ENCODE measurements around the gene CDH4.

DNA sequence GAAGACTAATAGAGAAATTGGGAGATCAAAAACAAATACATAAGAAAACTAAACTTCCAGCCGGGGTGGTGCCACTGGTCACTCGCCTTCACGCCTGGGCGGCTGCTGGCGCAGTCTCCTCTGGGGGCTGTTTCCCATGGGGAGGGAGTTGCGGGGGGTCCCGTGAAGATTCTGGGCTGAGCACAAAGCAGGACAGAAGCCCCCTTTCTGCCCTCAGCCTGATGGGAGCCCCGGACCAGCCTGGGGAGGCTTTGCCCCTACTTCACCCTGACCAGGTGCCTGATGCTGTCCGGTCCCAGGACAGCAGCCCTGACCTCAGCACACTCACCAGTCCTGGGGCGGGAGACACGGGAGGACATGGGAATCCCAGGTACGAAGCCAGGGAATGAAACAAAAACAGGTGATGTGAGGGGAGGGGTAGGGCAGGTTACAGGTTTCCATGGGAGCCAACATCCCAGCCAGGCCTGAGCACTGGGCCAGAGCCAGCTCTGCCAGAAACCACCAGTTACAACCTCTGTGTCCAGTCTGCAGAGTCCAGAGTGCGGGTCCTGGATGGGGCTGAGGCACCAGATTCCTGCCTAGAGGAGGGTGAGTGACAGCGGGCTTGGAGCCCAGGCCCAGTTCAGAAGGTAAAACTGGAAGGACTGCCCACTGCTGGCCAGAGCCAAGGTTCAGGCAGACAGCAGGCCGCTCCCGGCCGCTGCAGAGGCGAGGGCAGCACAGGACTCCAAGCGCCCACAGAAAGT is 487.2 kb downstream of the CDH4 start:
- TF ChIP-seq, protein P1, sequence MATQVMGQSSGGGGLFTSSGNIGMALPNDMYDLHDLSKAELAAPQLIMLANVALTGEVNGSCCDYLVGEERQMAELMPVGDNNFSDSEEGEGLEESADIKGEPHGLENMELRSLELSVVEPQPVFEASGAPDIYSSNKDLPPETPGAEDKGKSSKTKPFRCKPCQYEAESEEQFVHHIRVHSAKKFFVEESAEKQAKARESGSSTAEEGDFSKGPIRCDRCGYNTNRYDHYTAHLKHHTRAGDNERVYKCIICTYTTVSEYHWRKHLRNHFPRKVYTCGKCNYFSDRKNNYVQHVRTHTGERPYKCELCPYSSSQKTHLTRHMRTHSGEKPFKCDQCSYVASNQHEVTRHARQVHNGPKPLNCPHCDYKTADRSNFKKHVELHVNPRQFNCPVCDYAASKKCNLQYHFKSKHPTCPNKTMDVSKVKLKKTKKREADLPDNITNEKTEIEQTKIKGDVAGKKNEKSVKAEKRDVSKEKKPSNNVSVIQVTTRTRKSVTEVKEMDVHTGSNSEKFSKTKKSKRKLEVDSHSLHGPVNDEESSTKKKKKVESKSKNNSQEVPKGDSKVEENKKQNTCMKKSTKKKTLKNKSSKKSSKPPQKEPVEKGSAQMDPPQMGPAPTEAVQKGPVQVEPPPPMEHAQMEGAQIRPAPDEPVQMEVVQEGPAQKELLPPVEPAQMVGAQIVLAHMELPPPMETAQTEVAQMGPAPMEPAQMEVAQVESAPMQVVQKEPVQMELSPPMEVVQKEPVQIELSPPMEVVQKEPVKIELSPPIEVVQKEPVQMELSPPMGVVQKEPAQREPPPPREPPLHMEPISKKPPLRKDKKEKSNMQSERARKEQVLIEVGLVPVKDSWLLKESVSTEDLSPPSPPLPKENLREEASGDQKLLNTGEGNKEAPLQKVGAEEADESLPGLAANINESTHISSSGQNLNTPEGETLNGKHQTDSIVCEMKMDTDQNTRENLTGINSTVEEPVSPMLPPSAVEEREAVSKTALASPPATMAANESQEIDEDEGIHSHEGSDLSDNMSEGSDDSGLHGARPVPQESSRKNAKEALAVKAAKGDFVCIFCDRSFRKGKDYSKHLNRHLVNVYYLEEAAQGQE (IDR thresholded peaks at IDR 0.05; ENCODE audit: low read depth): no peak
- TF ChIP-seq CEBPB (IDR thresholded peaks at IDR 0.05): no peak
- TF ChIP-seq EP300 (IDR thresholded peaks at IDR 0.05; ENCODE audit: borderline replicate concordance): no peak
- TF ChIP-seq TAF1 (IDR thresholded peaks at IDR 0.05; ENCODE audit: low read depth): no peak
- TF ChIP-seq YY1 (IDR thresholded peaks at IDR 0.05; ENCODE audit: low read depth): no peak
- no peak for TF ChIP-seq CREB1 (IDR thresholded peaks at IDR 0.05; ENCODE audit: low read depth)

Measured in Ishikawa (cell line).